Heart left ventricle (tissue), 16 donors: ENCODE measurements around the gene CNTNAP4. TPM values are rescaled to one million over a fixed set of nuclear protein-coding genes. Genes with fewer than 3 reads are reported as not detected.

Experiments
- ATAC-seq, 4 donors: fragments of 200-7000 bp; cut with Tn5 transposase; one replicate each; pipeline ENCODE4 v1.9.1; 2020 to 2022; ENCODE audit warnings: moderate library complexity in 4 of 4, mild to moderate bottlenecking in 3 of 4, moderate number of reproducible peaks in 1 of 4
- DNase-seq, 5 donors: peaks; one replicate each; pipeline ENCODE4 v3.0.0-alpha.2; 2020
- H3K27ac ChIP-seq, 12 donors: fragments of 200-600 bp; sonication (generic) in 4 of 12; one replicate each; pipeline versions ENCODE4 v1.5.0 to v1.8.0; 2016 to 2022; ENCODE audit warnings: mild to moderate bottlenecking in 2 of 12
- H3K27me3 ChIP-seq, 9 donors: fragments of 200-600 bp; sonication (generic) in 2 of 9; one replicate each; pipeline versions ENCODE4 v1.5.1 to v1.8.0; 2016 to 2022; ENCODE audit warnings: mild to moderate bottlenecking in 3 of 9
- H3K36me3 ChIP-seq, 9 donors: fragments of 200-600 bp; sonication (generic) in 2 of 9; one replicate each; pipeline versions ENCODE4 v1.5.0 to v1.8.0; 2018 to 2022; ENCODE audit warnings: mild to moderate bottlenecking in 2 of 9
- H3K4me1 ChIP-seq, 12 donors: fragments of 200-600 bp; sonication (generic) in 4 of 12; one replicate each; pipeline versions ENCODE4 v1.5.0 to v1.8.0; 2016 to 2022; ENCODE audit warnings: mild to moderate bottlenecking in 3 of 12
- H3K4me3 ChIP-seq, 12 donors: fragments of 200-600 bp; sonication (generic) in 4 of 12; one replicate each; pipeline versions ENCODE4 v1.5.0 to v1.8.0; 2017 to 2022; ENCODE audit warnings: mild to moderate bottlenecking in 9 of 12, moderate library complexity in 4 of 12
- H3K9me3 ChIP-seq, 12 donors: fragments of 200-600 bp; sonication (generic) in 4 of 12; one replicate each; pipeline versions ENCODE4 v1.5.0 to v1.8.0; 2016 to 2022; ENCODE audit warnings: mild to moderate bottlenecking in 1 of 12
- POLR2A ChIP-seq, 2 donors: fragments of 450-650 bp; IDR thresholded peaks; one replicate each; pipeline ENCODE4 v1.6.1; 2017; ENCODE audit warnings: antibody characterized with exemption in 2 of 2, mild to moderate bottlenecking in 2 of 2, moderate library complexity in 2 of 2
- WGBS, 4 donors: extraction: QIAGEN DNeasy Blood & Tissue Kit in 2 of 4; methylation state at CpG; one replicate each; pipeline versions ENCODE4 v1.1.5 to v1.1.7; 2013 to 2018; 5-methylcytosine and 5-hydroxymethylcytosine counted together
- intact Hi-C, 10 donors: fragments of 100-400 bp; cut with DNase I; formaldehyde crosslinking; loops; one replicate each; pipeline versions ENCODE4 v1.11.1 to v1.14.2; 2022
- polyA plus RNA-seq, 2 donors: library from polyadenylated mRNA; stranded (reverse); fragments of 200-250 nt; gene quantifications; one replicate each; pipeline ENCODE4 v1.2.3, GENCODE V29; 2013
- total RNA-seq, 9 donors: library from RNA; depleted of rRNA in 2 of 9; stranded (reverse); fragments of >200 nt in 2 of 9; fragmentation: NEBNext Ultra II Directional in 3 of 9; extraction: Animal tissue kit (Norgen Biotek cat#: 25700) in 3 of 9; gene quantifications; one replicate each; pipeline versions ENCODE4 v1.1.0 to v1.2.4, GENCODE V29; 2016 to 2023
- TF ChIP-seq, protein P1 (sequence below), 12 donors: fragments of 200-600 bp; sonication (generic) in 4 of 12; IDR thresholded peaks; one replicate each; pipeline versions ENCODE4 v1.5.0 to v1.8.0; 2018 to 2022; ENCODE audit warnings: antibody characterized with exemption in 12 of 12, mild to moderate bottlenecking in 5 of 12
- donor health status: ischemic (EF 13 %, LVEDD 7.1; RV severe dilation, severe dysfunction).
- donor health status: healthy with polysubstance abuse.
- donor health status: DM: no; HTN: yes; CAD: no.
- donor health status: DM: no; HTN: no; CAD: no.
- donor health status: ischemic (EF 25% LVEDD 6.9; RV normal size, moderate dysfunction).
- donor health status: ischemic (EF 25% LVEDD 5.7; RV mildly dilated, moderate dysfunction).
- donor health status: healthy.
- donor health status: DM: yes; HTN: yes; CAD: no.
- donor health status: ischemic (EF 35%, LVEDD 5.7; RV mildly dilated, moderate dysfunction).
- donor health status: nonischemic (EF 11% LVEDD 7.7; RV severe dilation, severe dysfunction).
- donor health status: DM: yes; HTN: yes; CAD: no.
- donor health status: PGD.
- donor health status: ischemic (EF 29% LVEDD 5.4; RV normal size, mild dysfunction).
- donor health status: nonischemic (EF 23%, LVEDD 6.1; RV moderate dilation, normal function).

CNTNAP4 gene
- total and polyA plus RNA-seq, 11 donors: not detected

DNA sequence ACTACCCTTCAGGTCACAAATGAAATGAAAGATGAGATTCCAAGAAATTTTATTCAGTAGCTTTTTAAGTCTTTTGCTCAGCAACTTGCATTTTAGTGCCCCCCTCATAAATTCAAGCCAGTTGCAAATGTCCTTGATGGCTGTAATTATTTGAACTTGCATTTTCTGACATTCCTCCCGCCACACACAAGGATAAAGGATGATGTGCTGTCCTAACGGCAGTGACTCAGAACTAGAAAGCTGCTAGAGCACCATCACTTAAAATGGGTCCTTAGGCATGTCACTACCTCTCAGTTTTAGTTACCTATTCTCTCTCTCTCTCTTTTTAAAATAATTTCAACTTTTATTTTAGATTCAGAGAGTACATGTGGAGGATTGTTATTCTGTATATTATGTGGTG lies 306.7 kb downstream of the CNTNAP4 start:
- H3K4me3 ChIP-seq: no peak overlapping the region
- peaks cover 0 to 3% (median 0%) of the 10 kb centered on the region in 12 donors for H3K9me3 ChIP-seq
- H3K4me1 ChIP-seq: peaks cover 0 to 4% (median 0%) of the 10 kb centered on the region in 12 donors
- intact Hi-C loops: no loop called here
- 69 to 80% (median 77%) methylated on average over 2 of the region's 2 CpGs for WGBS, 4 donors
- TF ChIP-seq, protein P1, sequence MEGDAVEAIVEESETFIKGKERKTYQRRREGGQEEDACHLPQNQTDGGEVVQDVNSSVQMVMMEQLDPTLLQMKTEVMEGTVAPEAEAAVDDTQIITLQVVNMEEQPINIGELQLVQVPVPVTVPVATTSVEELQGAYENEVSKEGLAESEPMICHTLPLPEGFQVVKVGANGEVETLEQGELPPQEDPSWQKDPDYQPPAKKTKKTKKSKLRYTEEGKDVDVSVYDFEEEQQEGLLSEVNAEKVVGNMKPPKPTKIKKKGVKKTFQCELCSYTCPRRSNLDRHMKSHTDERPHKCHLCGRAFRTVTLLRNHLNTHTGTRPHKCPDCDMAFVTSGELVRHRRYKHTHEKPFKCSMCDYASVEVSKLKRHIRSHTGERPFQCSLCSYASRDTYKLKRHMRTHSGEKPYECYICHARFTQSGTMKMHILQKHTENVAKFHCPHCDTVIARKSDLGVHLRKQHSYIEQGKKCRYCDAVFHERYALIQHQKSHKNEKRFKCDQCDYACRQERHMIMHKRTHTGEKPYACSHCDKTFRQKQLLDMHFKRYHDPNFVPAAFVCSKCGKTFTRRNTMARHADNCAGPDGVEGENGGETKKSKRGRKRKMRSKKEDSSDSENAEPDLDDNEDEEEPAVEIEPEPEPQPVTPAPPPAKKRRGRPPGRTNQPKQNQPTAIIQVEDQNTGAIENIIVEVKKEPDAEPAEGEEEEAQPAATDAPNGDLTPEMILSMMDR (IDR thresholded peaks at IDR 0.05): no peak
- no peak for TF ChIP-seq POLR2A (IDR thresholded peaks at IDR 0.05)
- H3K27me3 ChIP-seq: no peaks in the 10 kb centered on the region
- ATAC-seq (no peak), DNase-seq (no peak)
- no peaks in the 10 kb centered on the region for H3K36me3 ChIP-seq
- no peak overlapping the region for H3K27ac ChIP-seq

DNA sequence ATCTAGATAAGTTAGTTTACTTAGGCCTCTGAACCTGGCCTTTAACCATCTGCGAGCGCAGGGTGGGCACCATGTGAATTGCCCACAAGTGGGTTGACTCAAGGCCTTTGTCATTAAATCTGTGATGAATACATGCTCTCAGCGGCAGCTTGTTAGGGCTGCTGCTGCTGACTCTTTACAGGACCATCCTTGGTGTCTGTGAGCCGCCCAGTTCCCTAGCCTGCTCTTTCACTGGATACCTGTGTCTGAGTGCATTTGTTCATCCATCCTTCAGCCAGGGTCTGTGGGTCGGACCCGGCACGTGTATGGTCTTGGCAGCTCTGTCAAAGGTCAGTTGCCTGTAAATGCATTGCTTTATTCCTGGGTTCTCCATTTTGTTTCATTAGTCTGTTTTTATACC lies 321.3 kb downstream of the CNTNAP4 start:
- intact Hi-C loops: no loop called here
- Histone ChIP-seq H3K36me3 (no peaks in the 10 kb centered on the region), H3K4me1 (no peaks in the 10 kb centered on the region), H3K9me3 (no peaks in the 10 kb centered on the region), H3K27me3 (no peaks in the 10 kb centered on the region), H3K4me3 (no peak overlapping the region), H3K27ac (no peak overlapping the region)
- DNase-seq (no peak), ATAC-seq (no peak)
- no peak for TF ChIP-seq POLR2A (IDR thresholded peaks at IDR 0.05)
- TF ChIP-seq, protein P1 (IDR thresholded peaks at IDR 0.05): no peak
- 88 to 90% (median 89%) methylated on average over 7 of the region's 7 CpGs for WGBS, 4 donors

DNA sequence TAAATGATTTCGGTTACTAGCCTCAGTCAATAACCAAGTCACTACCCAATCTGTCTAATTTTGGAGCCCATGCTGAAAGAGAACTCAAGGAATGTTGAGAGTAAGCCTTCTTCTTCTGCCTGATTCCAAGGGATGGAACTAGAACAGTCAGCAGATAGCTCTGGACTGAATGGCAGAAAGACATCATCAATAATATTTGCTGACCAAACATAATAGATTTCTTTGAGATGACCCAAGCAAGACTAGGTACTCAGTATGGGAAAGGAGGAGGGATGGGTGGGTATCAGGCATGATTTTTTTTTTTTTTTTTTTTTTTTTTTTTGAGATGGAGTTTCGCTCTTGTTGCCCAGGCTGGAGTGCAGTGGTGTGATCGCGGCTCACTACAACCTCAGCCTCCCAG lies 330.1 kb downstream of the CNTNAP4 start:
- no peak overlapping the region for H3K27ac ChIP-seq
- 90 to 96% (median 94%) methylated on average over 4 of the region's 4 CpGs for WGBS, 4 donors
- ATAC-seq (no peak), DNase-seq (no peak)
- no peaks in the 10 kb centered on the region for H3K4me1 ChIP-seq
- no peaks in the 10 kb centered on the region for H3K36me3 ChIP-seq
- intact Hi-C loops: no loop called here
- H3K27me3 ChIP-seq: no peaks in the 10 kb centered on the region
- no peak for TF ChIP-seq POLR2A (IDR thresholded peaks at IDR 0.05)
- TF ChIP-seq, protein P1 (IDR thresholded peaks at IDR 0.05): no peak
- H3K9me3 ChIP-seq: no peaks in the 10 kb centered on the region
- H3K4me3 ChIP-seq: no peak overlapping the region
